Measurements from ENCODE around the gene GOLGA2.

DNA sequence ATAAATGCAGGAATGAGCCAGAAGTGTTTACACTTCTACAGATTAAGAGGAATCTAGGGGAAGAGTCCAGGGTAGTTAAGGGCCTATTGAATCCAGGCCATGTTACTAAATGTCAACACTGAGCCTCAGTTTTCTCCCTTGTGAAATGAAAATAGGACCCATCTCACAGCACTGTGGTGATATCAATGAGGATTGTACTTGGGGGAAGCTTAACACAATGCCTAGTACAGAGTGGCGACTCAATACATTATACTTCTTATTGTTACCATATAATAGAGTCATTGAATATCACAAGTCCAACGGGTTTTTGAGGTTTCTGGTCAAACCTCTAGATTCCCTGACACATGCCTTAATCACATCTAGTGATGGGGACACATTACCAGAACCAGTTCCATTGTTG, 41.8 kb upstream of the GOLGA2 start:
- TF ChIP-seq TCF4 (CRISPR knock-in tag; IDR thresholded peaks at IDR 0.05; ENCODE audit: borderline replicate concordance) (no peak), OSR1 (CRISPR knock-in tag; IDR thresholded peaks at IDR 0.05) (no peak), RARB (CRISPR knock-in tag; IDR thresholded peaks at IDR 0.05) (no peak), ZFP30 (CRISPR knock-in tag; IDR thresholded peaks at IDR 0.05) (no peak), CSDC2 (CRISPR knock-in tag; IDR thresholded peaks at IDR 0.05) (no peak), ESRRG (CRISPR knock-in tag; IDR thresholded peaks at IDR 0.05) (no peak), ARNTL (CRISPR knock-in tag; IDR thresholded peaks at IDR 0.05; ENCODE audit: borderline replicate concordance, low read depth) (no peak), ZNF565 (CRISPR knock-in tag; conservative IDR thresholded peaks at IDR 0.05; ENCODE audit: low read depth) (no peak), CREB5 (CRISPR knock-in tag; IDR thresholded peaks at IDR 0.05; ENCODE audit: low read depth) (no peak), CSRNP3 (CRISPR knock-in tag; IDR thresholded peaks at IDR 0.05) (no peak), GLIS3 (CRISPR knock-in tag; IDR thresholded peaks at IDR 0.05) (no peak), PATZ1 (CRISPR knock-in tag; IDR thresholded peaks at IDR 0.05; ENCODE audit: borderline replicate concordance) (no peak), POU6F1 (CRISPR knock-in tag; IDR thresholded peaks at IDR 0.05; ENCODE audit: borderline replicate concordance, low read depth) (no peak)
- TF ChIP-seq, protein P1, sequence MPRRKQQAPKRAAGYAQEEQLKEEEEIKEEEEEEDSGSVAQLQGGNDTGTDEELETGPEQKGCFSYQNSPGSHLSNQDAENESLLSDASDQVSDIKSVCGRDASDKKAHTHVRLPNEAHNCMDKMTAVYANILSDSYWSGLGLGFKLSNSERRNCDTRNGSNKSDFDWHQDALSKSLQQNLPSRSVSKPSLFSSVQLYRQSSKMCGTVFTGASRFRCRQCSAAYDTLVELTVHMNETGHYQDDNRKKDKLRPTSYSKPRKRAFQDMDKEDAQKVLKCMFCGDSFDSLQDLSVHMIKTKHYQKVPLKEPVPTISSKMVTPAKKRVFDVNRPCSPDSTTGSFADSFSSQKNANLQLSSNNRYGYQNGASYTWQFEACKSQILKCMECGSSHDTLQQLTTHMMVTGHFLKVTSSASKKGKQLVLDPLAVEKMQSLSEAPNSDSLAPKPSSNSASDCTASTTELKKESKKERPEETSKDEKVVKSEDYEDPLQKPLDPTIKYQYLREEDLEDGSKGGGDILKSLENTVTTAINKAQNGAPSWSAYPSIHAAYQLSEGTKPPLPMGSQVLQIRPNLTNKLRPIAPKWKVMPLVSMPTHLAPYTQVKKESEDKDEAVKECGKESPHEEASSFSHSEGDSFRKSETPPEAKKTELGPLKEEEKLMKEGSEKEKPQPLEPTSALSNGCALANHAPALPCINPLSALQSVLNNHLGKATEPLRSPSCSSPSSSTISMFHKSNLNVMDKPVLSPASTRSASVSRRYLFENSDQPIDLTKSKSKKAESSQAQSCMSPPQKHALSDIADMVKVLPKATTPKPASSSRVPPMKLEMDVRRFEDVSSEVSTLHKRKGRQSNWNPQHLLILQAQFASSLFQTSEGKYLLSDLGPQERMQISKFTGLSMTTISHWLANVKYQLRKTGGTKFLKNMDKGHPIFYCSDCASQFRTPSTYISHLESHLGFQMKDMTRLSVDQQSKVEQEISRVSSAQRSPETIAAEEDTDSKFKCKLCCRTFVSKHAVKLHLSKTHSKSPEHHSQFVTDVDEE (CRISPR knock-in tag; IDR thresholded peaks at IDR 0.05), result no peak
